WTC11 (cell line): ENCODE results near the gene SORT1. TPM values are rescaled to one million over a fixed set of nuclear protein-coding genes. Genes with fewer than 3 reads are reported as not detected.

Experiments used
- ATAC-seq: fragments of 200-7000 bp; cut with Tn5 transposase; 2 replicates; pipeline ENCODE4 v1.10.0; 2021; ENCODE audit warnings: mild to moderate bottlenecking, moderate library complexity
- CTCF ChIA-PET: fragments of 300-600 bp; sonication (Branson Sonifier 250); formaldehyde crosslinking; loops from one replicate; lab custom pipeline; 2021; ENCODE audit warnings: antibody characterized with exemption; lab: Charles Lee
- POLR2A ChIA-PET: fragments of 350-600 bp; sonication (Branson Sonifier 250); formaldehyde crosslinking; loops from one replicate; lab custom pipeline; 2021; ENCODE audit warnings: antibody characterized with exemption; lab: Charles Lee
- DNase-seq: peaks from one replicate; pipeline ENCODE4 v3.0.0; 2021; ENCODE audit warnings: low spot score
- H3K27ac Mint-ChIP-seq: 2 replicates; pipeline ENCODE4 v1.8.0; 2021; ENCODE audit warnings: mixed read lengths
- H3K27me3 Mint-ChIP-seq: 2 replicates; pipeline ENCODE4 v1.8.0; 2021; ENCODE audit warnings: low read depth, mild to moderate bottlenecking, moderate library complexity, mixed read lengths
- H3K36me3 Mint-ChIP-seq: 2 replicates; pipeline ENCODE4 v1.8.0; 2021; ENCODE audit warnings: mixed read lengths
- H3K4me1 Mint-ChIP-seq: 2 replicates; pipeline ENCODE4 v1.8.0; 2022; ENCODE audit warnings: mixed read lengths
- H3K4me3 Mint-ChIP-seq: 2 replicates; pipeline ENCODE4 v1.8.0; 2021; ENCODE audit warnings: mild to moderate bottlenecking, moderate library complexity, mixed read lengths
- H3K9me3 Mint-ChIP-seq: 2 replicates; pipeline ENCODE4 v1.8.0; 2021; ENCODE audit warnings: mixed read lengths
- AR ChIP-seq: fragments of 250-450 bp; sonication (Bioruptor Pico); IDR thresholded peaks from 2 replicates; pipeline ENCODE4 v1.9.0; 2021; ENCODE audit warnings: mild to moderate bottlenecking
- ARID4B ChIP-seq: sonication (generic); formaldehyde crosslinking; IDR thresholded peaks from 2 replicates; pipeline ENCODE4 v1.8.0; 2023; ENCODE audit warnings: missing genetic modification reagents, mild to moderate bottlenecking, borderline replicate concordance
- ATF1 ChIP-seq: sonication (generic); formaldehyde crosslinking; IDR thresholded peaks from 2 replicates; pipeline ENCODE4 v1.8.1; 2023; ENCODE audit warnings: mild to moderate bottlenecking, moderate library complexity, missing genetic modification reagents
- ATF2 ChIP-seq: sonication (generic); formaldehyde crosslinking; IDR thresholded peaks from 2 replicates; pipeline ENCODE4 v1.8.1; 2022; ENCODE audit warnings: low read depth, missing genetic modification reagents, borderline replicate concordance
- CBFB ChIP-seq: sonication (generic); formaldehyde crosslinking; IDR thresholded peaks from 2 replicates; pipeline ENCODE4 v1.8.1; 2022; ENCODE audit warnings: mild to moderate bottlenecking, low read depth, missing genetic modification reagents
- E2F1 ChIP-seq: sonication (generic); formaldehyde crosslinking; IDR thresholded peaks from 2 replicates; pipeline ENCODE4 v1.8.0; 2022; ENCODE audit warnings: mild to moderate bottlenecking, missing genetic modification reagents
- ERG ChIP-seq: fragments of 250-450 bp; sonication (Bioruptor Pico); IDR thresholded peaks from 2 replicates; pipeline ENCODE4 v1.8.0; 2021; ENCODE audit warnings: mild to moderate bottlenecking
- FOXP1 ChIP-seq: sonication (generic); formaldehyde crosslinking; IDR thresholded peaks from 2 replicates; pipeline ENCODE4 v1.8.0; 2022; ENCODE audit warnings: missing genetic modification reagents, mild to moderate bottlenecking, moderate library complexity, borderline replicate concordance
- GABPB1 ChIP-seq: sonication (generic); formaldehyde crosslinking; IDR thresholded peaks from 2 replicates; pipeline ENCODE4 v1.8.1; 2023; ENCODE audit warnings: mild to moderate bottlenecking, missing genetic modification reagents
- JAZF1 ChIP-seq: fragments of 250-450 bp; sonication (Bioruptor Pico); IDR thresholded peaks from 2 replicates; pipeline ENCODE4 v1.9.0; 2021; ENCODE audit warnings: moderate library complexity, mild to moderate bottlenecking, inconsistent platforms
- JUN ChIP-seq: sonication (generic); formaldehyde crosslinking; IDR thresholded peaks from 2 replicates; pipeline ENCODE4 v1.8.0; 2023; ENCODE audit warnings: mild to moderate bottlenecking, missing genetic modification reagents
- KAT7 ChIP-seq: sonication (generic); formaldehyde crosslinking; IDR thresholded peaks from 2 replicates; pipeline ENCODE4 v1.8.1; 2023; ENCODE audit warnings: missing genetic modification reagents, mild to moderate bottlenecking, borderline replicate concordance
- NR1H2 ChIP-seq: sonication (generic); formaldehyde crosslinking; IDR thresholded peaks from 2 replicates; pipeline ENCODE4 v1.9.0; 2021; ENCODE audit warnings: mild to moderate bottlenecking, moderate library complexity, missing genetic modification reagents
- USF2 ChIP-seq: sonication (generic); formaldehyde crosslinking; IDR thresholded peaks from 2 replicates; pipeline ENCODE4 v1.8.1; 2023; ENCODE audit warnings: mild to moderate bottlenecking, missing genetic modification reagents, moderate library complexity
- ZMAT4 ChIP-seq: fragments of 250-450 bp; sonication (Bioruptor Pico); IDR thresholded peaks from 2 replicates; pipeline ENCODE4 v1.9.0; 2021; ENCODE audit warnings: mild to moderate bottlenecking
- ZNF232 ChIP-seq: sonication (generic); formaldehyde crosslinking; IDR thresholded peaks from 2 replicates; pipeline ENCODE4 v1.8.0; 2022; ENCODE audit warnings: mild to moderate bottlenecking, missing genetic modification reagents
- ZNF532 ChIP-seq: fragments of 250-450 bp; sonication (Bioruptor Pico); IDR thresholded peaks from 2 replicates; pipeline ENCODE4 v1.9.0; 2021; ENCODE audit warnings: mild to moderate bottlenecking, borderline replicate concordance
- ZNF671 ChIP-seq: fragments of 250-450 bp; sonication (Bioruptor Pico); IDR thresholded peaks from 2 replicates; pipeline ENCODE4 v1.8.0; 2021; ENCODE audit warnings: mild to moderate bottlenecking
- total RNA-seq: library from RNA; stranded (reverse); gene quantifications from 3 replicates; pipeline ENCODE4 v1.2.3, GENCODE V29; 2021

The SORT1 gene
- total RNA-seq, 1 experiment from 2014 or later, result 55.9 TPM

GRCh38 chr1:109357616-109358015 lies 40.1 kb downstream of the SORT1 start:
- Mint-ChIP-seq H3K27ac (no peak overlapping the region), H3K9me3 (no peaks in the 10 kb centered on the region), H3K4me1 (peaks cover 11% of the 10 kb centered on the region), H3K4me3 (no peak overlapping the region), H3K36me3 (peaks cover 11% of the 10 kb centered on the region), H3K27me3 (no peaks in the 10 kb centered on the region)
- ChIA-PET POLR2A (interaction anchor here (0.5 to 0.8 kb wide), 2 partner anchors 13 to 72 kb away, joined by 3 to 8 read pairs; no protein-coding TSS in a partner anchor), CTCF (interaction anchor here (1.1 kb wide), 1 partner anchor 166 kb away, joined by 3 read pairs; no protein-coding TSS in a partner anchor)
- TF ChIP-seq ZNF671 (CRISPR knock-in tag), result no peak
- no peak for TF ChIP-seq ZNF532 (CRISPR knock-in tag)
- no peak for TF ChIP-seq ZMAT4 (CRISPR knock-in tag)
- TF ChIP-seq ERG (CRISPR knock-in tag), result no peak
- TF ChIP-seq JAZF1 (CRISPR knock-in tag), result no peak
- no peak for TF ChIP-seq ARID4B (CRISPR knock-in tag)
- no peak for TF ChIP-seq FOXP1 (CRISPR knock-in tag)
- no peak for TF ChIP-seq E2F1 (CRISPR knock-in tag)
- TF ChIP-seq GABPB1 (CRISPR knock-in tag), result no peak
- no peak for TF ChIP-seq JUN (CRISPR knock-in tag)
- TF ChIP-seq ATF2 (CRISPR knock-in tag), result no peak
- no peak for TF ChIP-seq CBFB
- no peak for TF ChIP-seq AR (CRISPR knock-in tag)
- TF ChIP-seq NR1H2 (CRISPR knock-in tag), result no peak
- no peak for TF ChIP-seq ZNF232 (CRISPR knock-in tag)
- TF ChIP-seq KAT7 (CRISPR knock-in tag), result no peak
- TF ChIP-seq USF2 (CRISPR knock-in tag), result no peak
- TF ChIP-seq ATF1 (CRISPR knock-in tag), result no peak
- DNase-seq (no peak), ATAC-seq (no peak)
